CD14-positive monocyte (primary cell): ENCODE results near the gene EIF2B2. TPM values are rescaled to one million over a fixed set of nuclear protein-coding genes. Genes with fewer than 3 reads are reported as not detected.

ENCODE experiments used
- DNase-seq, 3 donors: peaks; one replicate each; pipeline ENCODE4 v3.0.0-alpha.2; 2011 to 2022
- H2AFZ ChIP-seq: 2 replicates; pipeline ENCODE4 v1.6.0; 2012; ENCODE audit warnings: mild to moderate bottlenecking, low read depth, low read length, inconsistent platforms; ENCODE audit not compliant: insufficient read depth, poor library complexity, severe bottlenecking
- H3K27ac ChIP-seq, 2 donors: 1 replicate in 1 of 2; 2 replicates in 1 of 2; pipeline ENCODE4 v1.5.1; 2012 to 2013; ENCODE audit warnings: low read length in 2 of 2, control low read depth in 1 of 2, inconsistent platforms in 1 of 2, low read depth in 1 of 2, mild to moderate bottlenecking in 1 of 2
- H3K27me3 ChIP-seq, 2 donors: one replicate each; pipeline versions ENCODE4 v1.6.0 to v1.6.1; 2011 to 2013; ENCODE audit warnings: low read length in 2 of 2; ENCODE audit not compliant: control insufficient read depth in 2 of 2, insufficient read depth in 2 of 2
- H3K36me3 ChIP-seq, 2 donors: replicated peaks in 1 of 2; 1 replicate in 1 of 2; 2 replicates in 1 of 2; pipeline versions ENCODE4 v1.5.1 to v1.6.1; 2012 to 2013; ENCODE audit warnings: low read length in 2 of 2, control low read depth in 1 of 2, inconsistent platforms in 1 of 2, mild to moderate bottlenecking in 1 of 2; ENCODE audit not compliant: insufficient read depth in 2 of 2, control insufficient read depth in 1 of 2
- H3K4me1 ChIP-seq, 2 donors: 1 replicate in 1 of 2; 2 replicates in 1 of 2; pipeline versions ENCODE4 v1.5.1 to v1.6.1; 2012 to 2013; ENCODE audit warnings: low read length in 2 of 2, control low read depth in 1 of 2, inconsistent platforms in 1 of 2, mild to moderate bottlenecking in 1 of 2, moderate library complexity in 1 of 2; ENCODE audit not compliant: insufficient read depth in 2 of 2, control insufficient read depth in 1 of 2
- H3K4me2 ChIP-seq: replicated peaks from 2 replicates; pipeline ENCODE3; 2012; ENCODE audit warnings: low read length, moderate library complexity, mild to moderate bottlenecking; ENCODE audit not compliant: poor library complexity, severe bottlenecking; ENCODE audit errors: extremely low read depth
- H3K4me3 ChIP-seq, 3 experiments: fragments of 200-600 bp in 1 of 3; sonication (generic) in 1 of 3; replicated peaks in 1 of 3; 1 replicate in 2 of 3; 2 replicates in 1 of 3; pipeline ENCODE4 v1.5.1; 2011 to 2013; ENCODE audit warnings: low read length in 3 of 3, mild to moderate bottlenecking in 3 of 3, control low read depth in 2 of 3, low read depth in 2 of 3, inconsistent platforms in 1 of 3, moderate library complexity in 1 of 3
- H3K79me2 ChIP-seq: 2 replicates; pipeline ENCODE4 v1.6.0; 2012; ENCODE audit warnings: mild to moderate bottlenecking, control low read depth, inconsistent platforms, low read length, moderate library complexity; ENCODE audit not compliant: insufficient read depth
- H3K9ac ChIP-seq: 2 replicates; pipeline ENCODE4 v1.6.0; 2017; ENCODE audit warnings: low read length, mild to moderate bottlenecking; ENCODE audit not compliant: insufficient read depth, poor library complexity, severe bottlenecking
- H3K9me3 ChIP-seq, 2 donors: replicated peaks in 1 of 2; 1 replicate in 1 of 2; 2 replicates in 1 of 2; pipeline versions ENCODE4 v1.5.1 to v1.6.1; 2012 to 2013; ENCODE audit warnings: low read length in 2 of 2, control low read depth in 1 of 2; ENCODE audit not compliant: control insufficient read depth in 1 of 2, insufficient read depth in 1 of 2
- H4K20me1 ChIP-seq: 2 replicates; pipeline ENCODE4 v1.6.0; 2012; ENCODE audit warnings: mild to moderate bottlenecking, low read length, control low read depth, moderate library complexity; ENCODE audit not compliant: insufficient read depth
- H3K27ac Mint-ChIP-seq, 7 donors: one replicate each; pipeline ENCODE4 v1.8.0; 2020; ENCODE audit warnings: mild to moderate bottlenecking in 7 of 7, mixed read lengths in 7 of 7, moderate library complexity in 6 of 7, inconsistent platforms in 2 of 7
- H3K27me3 Mint-ChIP-seq, 3 donors: one replicate each; pipeline ENCODE4 v1.8.0; 2021 to 2022; ENCODE audit warnings: low read depth in 3 of 3, mild to moderate bottlenecking in 3 of 3, mixed read lengths in 3 of 3, moderate library complexity in 3 of 3, inconsistent platforms in 1 of 3
- H3K36me3 Mint-ChIP-seq, 2 donors: one replicate each; pipeline ENCODE4 v1.8.0; 2020; ENCODE audit warnings: mixed read lengths in 2 of 2, inconsistent platforms in 1 of 2, mild to moderate bottlenecking in 1 of 2
- H3K4me1 Mint-ChIP-seq: one replicate; pipeline ENCODE4 v1.8.0; 2020; ENCODE audit warnings: mild to moderate bottlenecking, mixed read lengths
- H3K4me3 Mint-ChIP-seq, 2 donors: one replicate each; pipeline ENCODE4 v1.8.0; 2020; ENCODE audit warnings: mild to moderate bottlenecking in 2 of 2, mixed read lengths in 2 of 2, moderate library complexity in 1 of 2
- H3K9me3 Mint-ChIP-seq, 7 donors: one replicate each; pipeline ENCODE4 v1.8.0; 2020 to 2022; ENCODE audit warnings: mixed read lengths in 7 of 7, mild to moderate bottlenecking in 6 of 7, moderate library complexity in 6 of 7, inconsistent platforms in 2 of 7
- WGBS: methylation state at CpG from one replicate; pipeline ENCODE4 v1.1.5; 2013; ENCODE audit warnings: missing lambda C conversion rate; ENCODE audit not compliant: insufficient coverage; 5-methylcytosine and 5-hydroxymethylcytosine counted together
- intact Hi-C, 2 donors: fragments of 100-400 bp; cut with micrococcal nuclease; formaldehyde crosslinking; loops; one replicate each; pipeline versions ENCODE4 v1.15.0 to v1.15.1; 2023
- polyA plus RNA-seq, 3 donors: library from polyadenylated mRNA; depleted of rRNA in 1 of 3; unstranded in 2 of 3; stranded (reverse) in 1 of 3; fragments of 300-500 nt in 2 of 3; fragments of >200 nt in 1 of 3; fragmentation: Illumina TruSeq in 2 of 3; gene quantifications; 1 replicate in 2 of 3; 2 replicates in 1 of 3; pipeline ENCODE4 v1.2.3, GENCODE V29; 2012 to 2021
- TF ChIP-seq, protein P1 (sequence below): fragments of 200-600 bp; IDR thresholded peaks from one replicate; pipeline ENCODE4 v1.8.0; 2022; ENCODE audit warnings: antibody characterized with exemption, mild to moderate bottlenecking

EIF2B2 gene
- polyA plus RNA-seq, 3 donors: 20.8 to 26.3 (median 23.9) TPM

- WGBS: 82% methylated on average over 34 of the region's 35 CpGs
- H3K9me3 Mint-ChIP-seq: no peaks in the 10 kb centered on the region
- no peak overlapping the region for H3K9ac ChIP-seq
These were observed 21.8 kb upstream of the EIF2B2 start for GRCh38 chr14:74980731-74981461.

DNA sequence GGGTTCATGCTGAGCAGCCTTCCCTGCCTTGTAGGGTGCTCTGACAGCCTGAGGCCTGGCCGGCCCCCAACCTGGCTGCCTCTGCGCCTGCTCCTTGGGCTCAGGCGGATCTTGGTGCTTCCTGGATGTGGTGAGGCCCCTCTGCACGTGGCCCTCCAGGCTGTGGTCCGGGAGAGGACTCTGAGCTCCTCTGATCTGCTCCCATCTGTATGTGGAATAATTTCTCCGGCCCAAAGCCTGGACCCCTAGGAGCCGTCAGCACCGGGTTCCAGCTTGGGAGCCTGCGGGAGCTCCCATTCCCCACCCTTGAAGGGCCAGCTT lies 21.3 kb upstream of the EIF2B2 start:
- H3K27ac Mint-ChIP-seq: no peak overlapping the region
- TF ChIP-seq, protein P1, sequence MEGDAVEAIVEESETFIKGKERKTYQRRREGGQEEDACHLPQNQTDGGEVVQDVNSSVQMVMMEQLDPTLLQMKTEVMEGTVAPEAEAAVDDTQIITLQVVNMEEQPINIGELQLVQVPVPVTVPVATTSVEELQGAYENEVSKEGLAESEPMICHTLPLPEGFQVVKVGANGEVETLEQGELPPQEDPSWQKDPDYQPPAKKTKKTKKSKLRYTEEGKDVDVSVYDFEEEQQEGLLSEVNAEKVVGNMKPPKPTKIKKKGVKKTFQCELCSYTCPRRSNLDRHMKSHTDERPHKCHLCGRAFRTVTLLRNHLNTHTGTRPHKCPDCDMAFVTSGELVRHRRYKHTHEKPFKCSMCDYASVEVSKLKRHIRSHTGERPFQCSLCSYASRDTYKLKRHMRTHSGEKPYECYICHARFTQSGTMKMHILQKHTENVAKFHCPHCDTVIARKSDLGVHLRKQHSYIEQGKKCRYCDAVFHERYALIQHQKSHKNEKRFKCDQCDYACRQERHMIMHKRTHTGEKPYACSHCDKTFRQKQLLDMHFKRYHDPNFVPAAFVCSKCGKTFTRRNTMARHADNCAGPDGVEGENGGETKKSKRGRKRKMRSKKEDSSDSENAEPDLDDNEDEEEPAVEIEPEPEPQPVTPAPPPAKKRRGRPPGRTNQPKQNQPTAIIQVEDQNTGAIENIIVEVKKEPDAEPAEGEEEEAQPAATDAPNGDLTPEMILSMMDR: no peak
- Histone ChIP-seq H2AFZ (no peak overlapping the region), H3K27me3 (no peaks in the 10 kb centered on the region), H3K9ac (no peak overlapping the region), H3K79me2 (no peaks in the 10 kb centered on the region), H3K4me1 (no peaks in the 10 kb centered on the region), H3K4me3 (no peak overlapping the region), H3K4me2 (no peak overlapping the region), H3K9me3 (no peaks in the 10 kb centered on the region), H3K36me3 (no peaks in the 10 kb centered on the region), H3K27ac (no peak overlapping the region), H4K20me1 (no peaks in the 10 kb centered on the region)
- no peaks in the 10 kb centered on the region for H3K36me3 Mint-ChIP-seq
- 67% methylated on average over 9 of the region's 9 CpGs for whole genome bisulfite sequencing
- H3K4me1 Mint-ChIP-seq: no peaks in the 10 kb centered on the region
- no peak overlapping the region for H3K4me3 Mint-ChIP-seq
- no peak for DNase-seq
- intact Hi-C loops: no loop called here
- H3K9me3 Mint-ChIP-seq: no peaks in the 10 kb centered on the region
- peaks cover 1 to 5% (median 2%) of the 10 kb centered on the region in 3 donors for H3K27me3 Mint-ChIP-seq

More at GRCh38 chr14:74980731-74981461, 21.8 kb upstream of the EIF2B2 start:
- H4K20me1 ChIP-seq: no peaks in the 10 kb centered on the region
- no peaks in the 10 kb centered on the region for H3K4me1 Mint-ChIP-seq
- no peaks in the 10 kb centered on the region for H3K36me3 ChIP-seq
- H3K27me3 Mint-ChIP-seq: peaks cover 1 to 6% (median 2%) of the 10 kb centered on the region in 3 donors
- H3K36me3 Mint-ChIP-seq: no peaks in the 10 kb centered on the region
- no peak overlapping the region for H3K27ac Mint-ChIP-seq
- no peak overlapping the region for H3K4me2 ChIP-seq
- no peak overlapping the region for H3K4me3 Mint-ChIP-seq
- no peak for DNase-seq
- no peaks in the 10 kb centered on the region for H3K27me3 ChIP-seq
- TF ChIP-seq, protein P1: no peak
- no peak overlapping the region for H3K27ac ChIP-seq
- no peak overlapping the region for H2AFZ ChIP-seq
- no peaks in the 10 kb centered on the region for H3K79me2 ChIP-seq
- no peaks in the 10 kb centered on the region for H3K4me1 ChIP-seq
- intact Hi-C loops: no loop called here
- H3K4me3 ChIP-seq: no peak overlapping the region
- H3K9me3 ChIP-seq: no peaks in the 10 kb centered on the region
